ENCODE measurements around the gene TBC1D21.
"Not testable (repeated sequence)": the region's sequence is repeated elsewhere in the genome, so short reads cannot be mapped to it uniquely, and the experiment has no call there.

Gene TBC1D21

DNA sequence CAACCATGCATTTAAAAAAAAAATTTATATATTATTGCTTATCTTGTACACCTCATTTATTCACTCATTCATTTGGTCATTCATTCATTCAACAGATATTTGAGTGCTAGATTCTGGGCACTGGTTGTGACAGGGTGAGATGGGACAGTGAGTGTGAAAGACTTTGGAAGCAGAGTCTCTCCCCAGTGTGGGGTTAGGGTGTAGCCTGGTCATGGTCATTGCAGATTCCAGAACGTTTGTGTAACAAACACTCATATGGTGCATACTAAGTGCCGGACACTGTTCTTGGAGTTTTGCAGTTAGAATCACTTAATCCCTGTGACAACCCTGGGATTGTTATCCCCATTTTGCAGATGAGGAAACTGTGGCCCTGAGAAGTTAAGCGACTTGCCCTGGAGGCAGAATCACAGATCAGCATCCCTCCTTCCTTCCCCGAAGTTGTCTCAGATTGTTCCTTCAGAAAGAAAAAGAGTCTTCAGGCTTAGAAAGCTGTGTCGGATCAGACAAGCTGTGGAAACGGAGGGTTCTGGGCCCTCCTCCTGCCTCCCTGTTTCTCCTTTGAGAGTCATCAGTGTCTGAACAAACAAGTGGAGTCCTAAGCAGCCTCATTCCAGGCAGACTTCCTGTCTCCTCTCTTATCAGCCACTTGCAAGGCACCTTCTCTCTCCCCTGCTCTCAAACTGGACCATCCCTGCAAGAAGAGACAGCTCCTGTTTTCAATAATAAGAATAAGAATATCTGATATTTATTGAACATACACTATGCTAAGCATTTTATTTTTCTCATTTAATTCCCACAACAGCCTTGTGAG, 59.2 kb downstream of the TBC1D21 start:
- no peak for DNase-seq

- DNase-seq: no peak
Measured at GRCh38 chr15:73934281-73934680, 60.9 kb downstream of the TBC1D21 start.

GRCh38 chr15:73935547-73935946, 62.2 kb downstream of the TBC1D21 start:
- no peak for DNase-seq

DNA sequence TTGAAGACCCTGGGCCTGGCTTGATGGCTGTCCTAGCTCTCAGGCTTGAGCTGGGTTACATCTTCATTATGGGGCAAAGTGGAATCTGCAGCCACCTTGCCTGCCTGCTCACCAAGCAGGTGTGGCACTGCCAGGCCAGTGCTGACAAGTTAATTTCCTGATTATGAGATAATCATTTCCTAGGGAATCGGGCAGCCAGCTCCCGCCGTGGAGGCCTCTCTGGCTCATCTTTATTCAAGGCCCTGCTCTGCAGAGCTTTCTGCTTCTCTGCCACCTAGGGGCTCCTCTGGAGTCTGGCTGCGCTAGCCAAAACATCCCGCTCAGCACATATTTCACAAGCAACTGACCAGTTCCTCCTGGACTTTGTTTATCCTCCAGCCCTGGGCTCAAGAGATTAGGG, 62.8 kb downstream of the TBC1D21 start:
- no peak for DNase-seq

- no peak for DNase-seq
Measured at GRCh38 chr15:73936588-73937290, 63.4 kb downstream of the TBC1D21 start.

DNA sequence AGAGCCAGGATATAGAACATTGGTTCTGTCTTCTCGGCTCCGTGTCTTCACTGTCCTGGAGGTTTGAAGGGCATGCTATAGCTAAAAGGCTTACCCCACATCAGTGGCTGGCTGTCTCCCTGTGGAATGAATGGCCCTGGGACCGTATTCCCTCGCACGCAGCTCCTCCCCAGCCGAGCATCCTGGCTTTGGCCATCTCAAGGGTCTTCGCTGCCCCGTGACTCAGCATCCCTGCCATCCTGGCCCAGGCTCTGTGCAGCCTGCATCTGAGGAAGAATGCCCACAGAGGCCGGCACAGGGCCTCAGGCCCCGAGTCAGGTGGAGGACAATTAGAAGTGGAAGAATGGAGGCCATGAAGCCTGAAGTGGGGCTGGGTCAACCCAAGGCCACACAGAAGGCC, 63.9 kb downstream of the TBC1D21 start:
- DNase-seq: no peak

GRCh38 chr15:73937726-73938125, 64.4 kb downstream of the TBC1D21 start:
- no peak for DNase-seq

GRCh38 chr15:73938516-73938915, 65.2 kb downstream of the TBC1D21 start:
- not testable (repeated sequence) for DNase-seq
